Measurements from ENCODE around the gene BIRC5.

GRCh38 chr17:78214016-78214705 lies at the start of gene BIRC5:
- TF ChIP-seq CTCF (optimal IDR thresholded peaks at IDR 0.05 in 1 of 3, IDR thresholded peaks at IDR 0.05 in 1 of 3, conservative IDR thresholded peaks at IDR 0.05 in 1 of 3; ENCODE audit: extremely low read depth in 1 of 3, insufficient read depth in 2 of 3, low read length in 3 of 3) (no peak), EZH2 (IDR thresholded peaks at IDR 0.05; ENCODE audit: low read length) (no peak)

Measured in keratinocyte (primary cell).